Hematopoietic multipotent progenitor cell treated with erythropoietin and hydrocortisone succinate and interleukin-3 and kit ligand, for 17 days (in vitro differentiated cells): ENCODE measurements around the gene COQ7.

Experiments
- DNase-seq: peaks from one replicate; pipeline ENCODE4 v3.0.0-alpha.2; 2015; ENCODE audit warnings: low spot score

The COQ7 gene

DNA sequence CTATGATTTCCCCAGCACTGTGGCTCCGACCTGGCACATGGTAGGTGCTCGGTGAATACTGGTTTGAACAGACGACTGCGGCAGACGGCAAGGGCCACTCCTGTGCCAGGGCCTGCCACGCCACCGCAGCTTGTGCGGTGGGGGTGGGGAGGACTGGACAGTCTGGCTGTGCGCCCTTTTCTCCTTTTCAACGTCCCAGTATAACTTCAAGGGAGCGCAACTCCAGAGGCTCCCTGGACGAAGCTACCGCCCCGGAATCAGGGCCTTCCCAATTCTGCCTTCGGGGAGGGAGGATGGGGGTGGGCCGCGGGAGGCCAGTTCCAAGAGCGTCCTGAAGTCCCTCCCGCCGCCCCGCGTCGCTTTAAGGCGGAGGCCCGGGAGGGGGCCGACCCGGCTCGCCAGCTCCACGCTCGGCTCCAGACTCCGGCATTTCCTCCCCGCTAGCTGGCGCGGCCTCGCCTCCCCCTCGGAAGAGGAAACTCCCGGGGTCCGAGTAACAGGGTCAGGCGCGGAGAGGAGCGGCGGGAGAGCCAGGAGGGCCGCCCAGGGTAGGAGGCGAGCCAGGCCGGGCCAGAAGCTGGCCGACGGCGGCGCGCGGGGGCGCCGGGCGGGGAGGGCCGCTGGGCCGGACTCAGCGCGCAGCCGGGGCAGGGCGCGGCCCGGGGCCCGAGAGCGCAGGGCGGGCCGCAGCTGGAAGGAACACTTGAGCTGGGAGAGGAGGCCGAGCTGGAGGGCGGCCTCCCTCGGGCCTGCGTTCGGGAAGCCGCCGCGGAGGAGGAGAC, 46.4 kb downstream of the COQ7 start, which contains the start of gene ITPRIPL2:
ITPRIPL2 (plus strand) TSS at position 388 of the 782 bp plus-strand sequence. CDS start 498 bp downstream, outside the sequence.
- no peak for DNase-seq

DNA sequence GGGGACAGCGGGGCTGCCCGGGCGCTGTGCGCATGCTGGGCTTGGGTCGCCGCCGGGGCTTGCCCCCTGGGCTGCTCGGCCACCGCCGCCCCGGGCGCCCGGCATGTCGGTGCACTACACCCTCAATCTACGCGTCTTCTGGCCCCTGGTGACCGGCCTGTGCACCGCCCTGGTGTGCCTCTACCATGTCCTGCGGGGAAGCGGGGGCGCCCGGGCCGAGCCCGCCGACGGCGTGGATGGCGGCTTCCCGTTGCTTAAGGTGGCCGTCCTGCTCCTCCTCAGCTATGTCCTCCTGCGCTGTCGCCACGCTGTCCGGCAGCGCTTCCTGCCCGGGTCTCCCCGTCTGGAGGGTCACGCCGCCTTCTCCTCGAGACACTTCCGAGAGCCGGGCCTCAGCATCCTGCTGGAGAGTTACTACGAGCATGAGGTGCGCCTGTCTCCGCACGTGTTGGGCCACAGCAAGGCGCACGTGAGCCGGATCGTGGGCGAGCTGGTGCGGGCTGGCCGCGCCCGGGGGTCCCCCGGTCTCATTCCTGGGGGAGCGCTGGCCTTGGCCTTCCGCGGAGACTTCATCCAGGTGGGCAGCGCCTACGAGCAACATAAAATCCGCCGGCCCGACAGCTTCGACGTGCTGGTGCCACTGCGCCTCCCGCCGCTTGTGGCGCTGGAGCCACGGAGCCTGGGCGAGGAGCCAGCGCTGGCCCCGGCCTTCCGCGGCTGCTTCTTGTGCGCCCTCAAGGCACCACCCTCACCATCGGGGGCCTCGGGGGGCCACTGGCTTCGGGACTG, 47.1 kb downstream of the COQ7 start:
- no peak for DNase-seq

DNA sequence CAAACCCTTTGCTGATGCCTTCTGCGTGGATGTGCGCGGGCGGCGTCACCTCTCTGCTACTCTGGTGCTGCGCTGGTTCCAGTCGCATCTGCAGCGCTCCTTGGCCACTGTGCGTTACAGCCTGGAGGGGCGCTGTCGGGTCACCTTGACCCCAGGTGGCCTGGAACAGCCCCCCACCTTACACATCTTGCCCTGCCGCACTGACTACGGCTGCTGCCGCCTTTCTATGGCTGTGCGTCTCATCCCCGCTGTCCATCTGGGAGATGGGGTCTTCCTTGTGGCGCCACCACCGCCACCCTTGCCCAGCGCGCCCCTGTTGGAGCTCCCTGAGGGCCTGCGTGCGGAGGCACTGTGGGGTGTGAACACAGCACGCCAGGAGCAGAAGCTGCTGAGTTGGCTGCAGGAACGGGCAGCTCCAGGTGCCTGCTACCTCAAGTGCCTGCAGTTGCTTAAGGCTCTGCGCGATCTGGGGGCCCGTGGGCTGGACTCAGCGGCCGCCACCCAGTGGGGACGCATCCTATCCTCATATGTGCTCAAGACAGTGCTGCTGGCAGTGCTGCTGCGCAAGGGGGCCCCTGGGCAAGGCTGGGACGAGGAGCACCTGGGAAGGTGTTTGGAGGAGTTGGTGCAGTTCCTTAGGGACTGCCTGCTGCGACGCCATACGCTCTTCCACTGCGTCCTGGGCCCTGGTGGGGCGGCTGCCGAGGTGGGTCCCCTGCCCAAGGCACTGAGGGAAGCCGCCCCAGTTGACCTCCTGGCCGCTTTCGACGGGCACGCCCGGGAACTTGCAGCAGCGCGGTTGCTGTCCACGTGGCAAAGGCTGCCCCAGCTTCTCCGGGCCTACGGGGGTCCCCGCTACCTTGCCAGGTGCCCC, 48.0 kb downstream of the COQ7 start:
- DNase-seq: no peak

DNA sequence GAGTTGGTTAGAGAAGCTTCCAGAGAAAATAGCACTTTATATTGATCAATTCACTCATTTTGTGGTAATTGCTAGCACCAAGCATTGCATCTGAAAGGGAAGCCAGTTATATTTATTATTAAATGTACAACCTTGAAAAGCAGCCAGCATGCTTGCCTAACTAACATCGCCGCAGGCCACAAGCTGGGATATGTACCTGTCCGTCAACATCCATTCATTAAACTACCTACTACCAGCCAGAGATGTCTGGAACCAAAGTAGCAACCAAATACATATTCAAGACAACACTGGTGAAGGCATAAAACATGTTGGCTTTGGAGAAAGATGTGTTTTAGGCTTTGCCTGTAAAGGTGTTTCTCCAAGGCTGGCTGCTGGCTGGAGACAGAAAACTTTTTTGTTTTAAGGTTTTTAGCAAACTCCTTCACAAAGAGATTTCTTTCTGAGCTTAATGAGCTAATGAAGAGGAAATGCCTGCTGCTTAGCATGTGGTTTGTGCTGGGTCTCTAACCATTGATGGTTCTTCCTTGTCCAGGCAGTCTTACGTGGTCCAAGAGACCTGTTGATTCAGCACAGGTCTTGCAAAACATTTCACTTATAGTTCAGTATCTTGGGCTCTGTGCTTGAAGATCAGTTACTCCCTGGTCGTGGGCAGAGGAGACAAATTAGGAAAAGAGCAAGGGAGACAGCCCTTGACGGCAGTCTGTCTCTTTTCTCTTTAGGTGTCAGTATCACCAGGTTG, 49.5 kb downstream of the COQ7 start:
- DNase-seq: no peak

DNA sequence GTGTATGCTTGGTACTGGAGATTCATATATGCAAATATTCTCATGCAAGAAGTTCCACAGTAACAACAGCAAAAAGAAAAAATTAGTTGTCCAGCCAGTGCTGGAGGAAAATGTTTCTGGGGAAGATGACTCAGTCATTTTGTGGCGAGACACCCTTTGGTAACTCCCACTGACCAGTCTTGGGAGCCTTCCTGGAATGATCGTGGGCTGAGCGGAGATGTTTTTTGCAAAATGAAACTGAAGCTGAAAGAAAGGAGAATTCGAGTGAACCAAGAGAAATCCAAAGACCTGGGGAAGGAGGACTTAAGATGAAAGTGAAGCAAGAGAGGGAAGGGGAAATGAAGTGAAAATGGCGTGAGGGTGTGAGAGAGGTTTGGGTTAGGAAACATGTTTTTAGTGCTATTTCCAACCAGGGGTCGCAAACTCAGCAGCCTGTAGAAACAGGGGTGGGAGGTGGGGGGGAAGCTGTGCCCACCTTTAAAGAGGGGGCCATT, 51.6 kb downstream of the COQ7 start:
- no peak for DNase-seq

DNA sequence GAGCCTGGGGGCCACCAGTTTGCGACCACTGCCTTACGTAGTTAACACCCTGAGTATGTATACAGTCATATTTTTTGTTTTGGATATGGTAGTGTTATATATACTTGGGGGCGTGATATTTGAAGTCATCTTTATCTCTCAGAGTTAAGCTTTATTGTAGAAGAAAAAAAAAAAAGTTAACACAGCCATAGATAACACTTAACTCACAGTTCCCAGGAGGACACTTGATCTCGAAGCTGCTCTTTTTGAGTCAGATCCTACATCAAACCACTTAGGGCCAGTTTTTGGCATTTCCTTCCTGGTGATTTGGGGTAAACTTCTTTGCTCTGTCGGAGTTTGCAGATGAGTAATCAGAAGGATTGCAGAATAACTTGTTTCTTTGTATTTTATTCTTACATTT, 52.1 kb downstream of the COQ7 start:
- DNase-seq: no peak

DNA sequence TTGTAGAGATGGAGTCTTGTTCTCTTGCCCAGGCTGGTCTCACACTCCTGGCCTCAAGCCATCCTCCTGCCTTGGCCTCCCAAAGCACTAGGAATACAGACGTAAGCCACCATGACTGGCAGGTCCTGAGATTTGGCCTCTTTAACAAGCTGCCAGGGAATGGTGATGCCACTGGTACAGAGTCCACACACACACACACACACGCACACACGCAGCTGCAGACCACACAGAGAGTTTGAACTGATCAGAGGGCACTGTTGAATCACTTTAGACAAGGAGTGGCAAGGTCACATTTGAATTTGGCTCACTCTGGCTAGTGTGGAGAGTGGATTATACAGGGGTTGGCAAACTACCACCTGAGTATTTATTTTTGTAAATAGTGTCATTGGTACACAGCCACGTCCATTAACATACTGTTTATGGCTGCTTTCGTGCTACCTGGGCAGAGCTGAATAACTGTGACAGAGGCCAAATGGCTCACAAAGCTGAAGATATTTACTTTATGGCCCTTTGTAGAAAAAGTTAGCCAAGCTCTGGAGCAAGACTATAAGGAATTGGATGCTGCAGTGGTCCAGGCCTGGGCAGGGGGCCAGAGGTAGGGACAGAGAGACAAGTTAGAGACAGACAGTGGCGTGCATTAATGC, 56.2 kb downstream of the COQ7 start:
- no peak for DNase-seq

DNA sequence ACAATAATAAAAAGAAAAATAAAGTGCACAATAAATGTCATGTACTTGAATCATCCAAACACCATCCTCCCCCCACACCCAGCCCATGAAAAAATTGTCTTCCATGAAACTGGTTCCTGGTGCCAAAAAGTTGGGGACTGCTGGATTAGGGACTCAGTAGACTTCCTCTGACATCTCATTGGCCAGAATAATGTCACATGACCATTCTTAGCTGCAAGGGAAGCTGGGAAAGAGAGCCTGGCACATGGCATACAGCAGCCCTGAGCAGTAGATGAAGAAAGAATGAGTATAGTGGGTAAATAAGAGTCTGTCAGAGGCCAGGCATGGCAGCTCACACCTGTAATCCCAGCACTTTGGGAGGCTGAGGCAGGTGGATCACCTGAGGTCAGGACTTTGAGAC, 58.9 kb downstream of the COQ7 start:
- DNase-seq: no peak

DNA sequence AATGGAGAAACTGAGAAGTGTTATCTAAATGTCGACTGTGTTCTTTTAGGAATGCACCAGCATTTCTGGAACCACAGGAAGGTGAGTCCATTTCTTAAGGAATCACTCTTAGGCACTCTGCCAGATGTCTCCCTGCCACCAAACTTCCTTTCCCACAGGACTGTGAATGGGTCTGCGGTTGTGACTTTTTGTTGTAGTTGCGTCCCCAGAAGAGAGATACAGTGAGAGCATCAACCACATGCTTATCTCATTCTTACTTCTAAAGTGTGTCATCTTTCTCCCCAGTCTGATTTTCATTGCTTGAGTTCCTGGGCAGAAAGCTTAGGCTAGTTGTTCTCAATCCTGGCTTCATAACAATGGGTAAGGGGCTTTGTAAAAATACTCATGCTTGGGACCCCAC, 59.8 kb downstream of the COQ7 start:
- no peak for DNase-seq

DNA sequence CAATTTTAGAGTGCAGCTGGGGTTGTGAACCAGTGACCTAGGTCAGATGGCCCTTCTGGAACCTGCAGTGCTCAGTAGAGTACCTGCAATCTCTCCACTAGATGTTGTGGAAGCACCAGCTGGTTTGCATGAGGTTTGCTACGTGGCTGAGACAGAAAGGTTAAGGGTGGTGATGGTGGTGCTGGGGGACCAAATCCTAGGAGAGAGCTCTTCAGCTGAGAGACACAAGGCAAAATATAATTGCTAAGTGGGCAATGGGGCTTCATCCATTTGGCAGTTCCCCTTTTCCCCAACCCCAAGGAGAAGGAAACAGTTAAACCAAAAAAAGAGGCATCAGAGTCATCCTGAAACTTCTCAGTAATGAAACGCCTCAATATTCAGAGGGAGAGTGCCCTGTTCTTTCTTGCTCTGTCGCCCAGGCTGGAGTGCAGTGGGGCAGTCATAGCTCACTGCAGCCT, 60.3 kb downstream of the COQ7 start:
- no peak for DNase-seq

DNA sequence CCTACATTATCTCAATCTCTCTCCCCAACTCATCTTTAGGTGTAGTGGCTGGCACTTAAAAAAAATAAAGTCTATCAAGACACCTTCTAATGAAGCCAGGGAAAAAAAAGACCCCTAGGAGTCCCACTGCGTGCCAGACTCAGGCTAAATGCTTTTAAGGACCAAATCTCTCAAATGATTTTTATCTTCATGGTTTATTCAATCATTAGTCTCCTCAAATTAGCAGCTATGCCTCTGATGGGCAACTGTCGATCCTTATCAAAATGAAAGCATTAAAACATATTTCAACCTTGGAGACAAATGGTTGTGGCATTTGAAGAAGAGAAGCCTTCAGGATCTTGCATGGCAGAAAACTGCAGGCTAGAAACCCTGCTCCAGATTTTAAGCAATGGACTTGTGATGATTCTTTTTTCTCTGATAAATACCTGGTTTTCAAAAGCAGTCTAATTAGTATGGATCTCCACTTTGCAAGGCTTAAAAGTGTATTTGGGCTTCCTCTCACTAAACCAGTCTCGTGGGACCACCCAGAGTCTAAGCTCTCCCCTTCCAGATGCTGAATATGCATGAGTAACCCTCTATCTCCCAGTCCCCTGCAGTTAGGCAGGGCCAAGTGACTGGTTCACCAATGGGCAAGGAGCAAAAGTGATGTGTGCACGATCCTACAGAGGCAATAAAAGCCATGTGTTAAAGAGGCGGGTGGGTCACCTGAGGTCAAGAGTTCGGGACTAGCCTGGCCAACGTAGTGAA, 61.2 kb downstream of the COQ7 start:
- no peak for DNase-seq
